Stimulated activated naive CD4-positive, alpha-beta T cell (primary cell): ENCODE data around the gene ZNF496.
"Not testable (repeated sequence)": the region's sequence is repeated elsewhere in the genome, so short reads cannot be mapped to it uniquely, and the experiment has no call there.

Experiments
- DNase-seq, 6 experiments: peaks; one replicate each; lab custom pipeline; 2025; lab: John Stamatoyannopoulos, UW

The ZNF496 gene

DNA sequence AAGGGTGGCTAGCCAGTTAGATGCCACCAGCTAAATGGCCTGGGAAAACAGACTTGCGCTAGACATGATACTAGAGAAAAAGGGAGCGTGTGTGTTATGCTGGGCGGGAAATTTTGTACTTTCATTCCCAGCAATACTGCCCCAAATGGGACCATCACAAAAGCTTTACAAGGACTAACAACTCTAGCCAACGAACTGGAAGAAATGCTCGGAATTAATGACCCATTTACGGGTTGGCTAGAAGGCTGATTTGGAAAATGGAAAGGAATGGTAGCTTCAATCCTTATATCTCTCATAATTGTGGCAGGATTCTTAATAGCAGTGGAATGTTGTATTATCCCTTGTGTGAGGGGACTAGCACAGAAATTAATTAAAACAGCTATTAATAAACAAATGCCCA lies 27.9 kb upstream of the ZNF496 start:
- no peak for DNase-seq

DNA sequence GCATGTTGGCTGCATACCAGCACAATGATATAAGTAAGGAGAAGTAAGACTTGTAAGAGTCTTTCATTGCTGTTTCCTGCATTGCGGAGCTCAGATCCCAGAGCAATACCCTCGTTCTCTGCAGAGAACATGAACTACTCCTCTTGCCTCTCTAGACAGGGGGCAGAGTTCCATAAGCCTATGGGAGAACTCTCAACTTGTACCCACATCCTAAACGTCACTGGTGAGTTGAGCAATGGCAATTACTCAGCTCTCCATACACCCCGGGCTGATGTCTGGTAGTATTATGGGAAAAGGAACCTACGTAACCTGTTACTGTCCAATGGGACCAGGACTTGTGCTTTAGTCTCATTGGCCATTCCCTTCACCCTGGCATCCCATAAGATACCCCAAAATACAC lies 27.3 kb upstream of the ZNF496 start:
- DNase-seq = no peak

- DNase-seq = no peak
These were observed 26.1 kb upstream of the ZNF496 start for GRCh38 chr1:247357781-247358211.

- no peak for DNase-seq
These were observed 25.5 kb upstream of the ZNF496 start for GRCh38 chr1:247357052-247357780.

DNA sequence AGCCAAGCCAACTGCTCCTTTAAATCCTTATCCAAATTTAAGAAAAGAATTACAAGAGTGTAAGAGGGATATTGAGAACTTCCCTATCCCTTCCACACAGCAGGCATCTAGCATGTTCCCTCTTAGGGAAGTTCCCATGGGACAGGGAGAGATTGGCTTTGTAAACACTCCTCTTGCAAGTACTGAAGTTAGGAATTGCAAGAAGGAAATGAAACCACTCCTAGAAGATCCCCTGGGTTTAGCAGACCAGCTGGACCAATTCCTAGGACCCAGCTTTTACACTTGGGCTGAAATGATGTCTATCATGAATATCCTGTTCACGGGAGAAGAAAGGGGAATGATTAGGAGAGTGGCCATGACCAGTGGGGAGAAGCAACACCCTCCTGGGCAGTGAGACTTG lies 23.5 kb upstream of the ZNF496 start:
- not testable (repeated sequence) for DNase-seq

DNA sequence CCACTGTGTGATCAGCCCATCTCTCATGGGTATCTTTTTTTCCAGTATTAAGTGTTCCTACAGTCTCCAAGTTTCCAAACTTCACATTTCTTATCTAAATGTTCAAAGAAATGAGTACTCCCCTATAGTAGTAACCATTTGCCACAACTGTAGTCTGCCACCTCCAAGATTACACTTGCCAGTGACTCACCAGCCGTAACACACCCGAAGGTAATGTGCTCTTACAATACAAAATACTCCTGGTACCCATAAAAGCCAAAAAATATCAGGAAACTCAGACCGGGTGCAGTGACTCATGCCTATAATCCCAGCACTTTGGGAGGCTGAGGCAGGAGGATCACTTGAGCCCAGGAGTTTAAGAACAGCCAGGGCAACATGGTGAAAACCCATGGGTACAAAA lies 20.5 kb upstream of the ZNF496 start:
- no peak for DNase-seq

GRCh38 chr1:247350587-247350986 lies 18.9 kb upstream of the ZNF496 start:
- no peak for DNase-seq

DNA sequence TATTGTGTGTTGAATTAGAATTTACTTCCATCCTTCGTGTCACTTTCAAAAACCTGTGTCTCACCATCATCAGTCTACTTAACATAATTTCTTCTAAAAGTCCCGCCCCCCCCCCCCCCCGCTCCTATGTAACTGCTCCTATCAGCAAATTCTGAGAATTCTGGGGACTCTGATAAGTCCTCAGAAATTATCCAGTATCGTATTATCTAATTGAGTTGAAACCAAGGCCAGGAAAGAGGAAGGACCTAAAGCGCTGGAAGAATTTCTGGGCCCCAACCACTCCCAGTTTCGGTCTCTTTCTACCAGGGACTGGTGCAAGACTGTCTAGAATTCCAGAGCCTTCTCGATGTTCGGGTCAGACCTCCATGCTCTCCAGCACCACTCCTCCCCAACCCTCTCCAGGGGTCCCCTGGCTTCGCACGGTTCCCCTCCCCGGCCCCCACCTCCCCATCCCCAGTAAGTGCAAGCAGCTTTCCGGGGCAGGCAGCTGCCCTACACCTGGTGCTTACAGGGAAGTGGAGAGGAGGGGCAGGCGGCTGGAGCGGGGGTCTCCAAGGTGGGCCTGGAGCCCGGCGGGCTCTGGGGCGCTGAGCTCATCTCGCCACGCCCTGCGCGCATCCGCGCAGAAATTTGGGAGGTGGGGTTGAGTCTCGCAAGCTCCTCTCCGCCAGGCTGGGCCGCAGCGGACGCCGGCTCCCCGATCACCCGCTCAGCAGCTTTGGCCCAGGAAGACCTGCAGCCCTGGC lies 16.0 kb upstream of the ZNF496 start:
- no peak for DNase-seq

GRCh38 chr1:247345881-247346280 lies 14.2 kb upstream of the ZNF496 start:
- DNase-seq = no peak

DNA sequence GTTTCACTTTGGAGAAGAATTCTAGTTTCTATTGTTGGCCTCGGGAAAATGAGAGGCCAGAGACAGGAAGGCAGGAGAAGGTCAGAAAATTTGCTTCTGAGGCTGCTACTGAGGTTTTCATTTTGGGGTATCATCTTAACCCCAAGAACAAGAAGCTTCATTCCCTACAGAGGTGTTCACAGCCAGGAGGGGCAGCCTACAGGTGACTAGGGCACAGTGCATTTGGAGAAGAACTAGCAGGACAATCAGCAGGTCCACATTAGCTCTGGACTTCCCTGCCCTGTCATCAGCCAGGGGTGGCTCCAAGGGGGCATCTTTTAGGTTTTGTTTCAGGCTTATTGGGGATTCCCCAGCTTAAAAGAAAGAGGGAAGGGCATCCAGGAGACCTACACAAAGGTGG lies 12.1 kb upstream of the ZNF496 start:
- no peak for DNase-seq

- DNase-seq = no peak
These were observed 7.1 kb upstream of the ZNF496 start for GRCh38 chr1:247338723-247339275.

- no peak for DNase-seq
These were observed 6.3 kb upstream of the ZNF496 start for GRCh38 chr1:247337961-247338360.

GRCh38 chr1:247337250-247337746 lies 5.6 kb upstream of the ZNF496 start:
- no peak for DNase-seq

DNA sequence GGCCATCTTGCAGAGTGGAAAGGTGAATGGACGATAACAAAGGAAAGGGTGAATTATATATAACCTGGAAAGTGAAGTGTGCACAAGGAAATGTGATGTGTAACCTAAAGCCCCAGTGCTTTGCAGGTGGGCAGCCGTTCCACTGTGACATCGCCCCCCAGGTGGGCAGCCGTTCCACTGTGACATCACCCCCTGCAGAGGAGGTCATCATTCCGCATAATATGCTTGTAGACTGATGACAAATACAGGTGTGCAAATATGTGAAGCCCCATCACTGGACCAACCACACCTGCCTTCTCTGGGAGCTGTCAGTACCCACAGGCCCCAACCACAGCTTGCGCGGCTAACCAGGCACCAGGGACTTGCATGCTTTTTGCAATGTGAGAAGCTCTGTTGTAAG lies 4.7 kb upstream of the ZNF496 start:
- no peak for DNase-seq

- DNase-seq = no peak
These were observed 4.2 kb upstream of the ZNF496 start for GRCh38 chr1:247335882-247336281.

DNA sequence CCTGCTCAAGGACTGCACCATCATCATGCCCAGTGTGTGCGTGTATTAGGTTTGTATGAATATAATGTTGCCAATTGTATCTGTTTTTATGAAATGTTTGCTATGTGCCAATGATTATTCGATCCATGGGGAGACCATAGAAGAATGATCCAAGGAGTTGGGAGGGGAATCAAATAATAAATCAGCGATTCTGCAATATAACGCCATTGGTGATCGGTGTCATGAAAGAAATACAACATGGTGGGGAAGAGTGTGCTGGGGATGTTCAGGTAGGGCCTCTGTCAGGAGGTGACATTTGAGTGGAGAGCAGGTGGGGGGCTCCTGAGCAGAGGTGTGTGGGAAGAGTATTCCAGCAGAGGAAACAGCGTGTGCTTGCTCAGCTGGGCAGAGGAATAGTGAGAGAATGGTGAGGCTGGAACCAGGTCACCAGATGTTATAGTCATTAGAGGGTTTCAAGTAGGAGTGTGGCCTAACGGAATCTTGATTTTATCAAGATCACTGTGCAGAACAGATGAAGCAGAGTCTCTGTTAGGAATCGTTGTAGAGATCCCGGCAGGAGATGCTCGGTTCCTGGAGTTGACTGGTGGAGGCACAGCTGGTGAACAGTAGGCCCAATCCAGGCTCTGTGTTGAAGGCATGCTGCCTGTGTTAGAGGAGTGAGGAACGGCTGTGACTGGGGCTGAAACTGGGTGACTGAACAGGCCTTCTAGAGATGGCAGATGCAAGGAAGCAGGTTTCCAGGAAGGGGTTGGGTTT lies 2.9 kb upstream of the ZNF496 start:
- DNase-seq = no peak

GRCh38 chr1:247332623-247333361 lies 1.1 kb upstream of the ZNF496 start:
- DNase-seq = no peak

GRCh38 chr1:247332215-247332622 lies 552 bp upstream of the ZNF496 start:
- peak in 5 of 6 experiments; percentile 15 to 62 (median 33) for DNase-seq

DNA sequence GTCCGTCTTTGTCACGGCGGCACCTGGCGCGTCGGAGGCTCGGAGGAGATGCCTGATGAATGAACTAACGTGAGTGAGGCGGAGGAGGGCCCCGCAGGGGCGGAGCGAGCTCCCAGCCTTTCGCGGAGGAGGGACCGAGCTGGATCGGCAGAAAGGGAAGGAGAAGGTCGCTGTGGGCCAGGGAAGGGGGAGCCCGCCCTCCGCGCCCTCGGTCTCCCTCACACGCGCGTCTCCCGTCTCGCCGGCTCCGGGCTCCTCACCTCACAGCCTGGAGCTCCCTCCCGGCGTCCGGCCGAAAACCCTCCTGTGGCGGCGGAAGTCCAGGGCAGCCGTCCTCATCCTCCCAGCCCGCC lies 519 bp downstream of the ZNF496 start:
- peak; percentile 40 to 67 (median 59) for DNase-seq

GRCh38 chr1:247330548-247331171 lies 1.0 kb downstream of the ZNF496 start:
- no peak for DNase-seq

GRCh38 chr1:247329097-247329617 lies 2.5 kb downstream of the ZNF496 start:
- DNase-seq = no peak
